GM12878 (cell line): ENCODE data around the gene ARHGAP6. TPM values are rescaled to one million over a fixed set of nuclear protein-coding genes. Genes with fewer than 3 reads are reported as not detected.

Experiments
- BCLAF1 ChIP-seq: fragments of 450-650 bp; IDR thresholded peaks from 2 replicates; pipeline ENCODE4 v1.6.1; 2017; ENCODE audit warnings: antibody characterized with exemption, mild to moderate bottlenecking, moderate library complexity
- CEBPB ChIP-seq, 2 experiments: fragments of 150-350 bp in 1 of 2; IDR thresholded peaks; 2 replicates each; pipeline ENCODE4 v1.6.1; 2012 to 2014; ENCODE audit warnings: low read depth in 2 of 2, low read length in 2 of 2, borderline replicate concordance in 1 of 2, inconsistent platforms in 1 of 2
- CEBPZ ChIP-seq: fragments of 150-350 bp; IDR thresholded peaks from 2 replicates; pipeline ENCODE4 v1.6.1; 2016; ENCODE audit warnings: low read depth, low read length
- E4F1 ChIP-seq: fragments of 450-650 bp; IDR thresholded peaks from 2 replicates; pipeline ENCODE4 v1.6.1; 2018; ENCODE audit warnings: borderline replicate concordance, mild to moderate bottlenecking; ENCODE audit not compliant: partially characterized antibody
- MTA2 ChIP-seq: fragments of 450-650 bp; IDR thresholded peaks from 2 replicates; pipeline ENCODE4 v1.6.1; 2016; ENCODE audit warnings: low read depth, mild to moderate bottlenecking, moderate library complexity
- NFIC ChIP-seq: IDR thresholded peaks from 2 replicates; pipeline ENCODE4 v1.6.1; 2012; ENCODE audit warnings: low read depth, mild to moderate bottlenecking, inconsistent platforms, low read length, moderate library complexity
- RAD21 ChIP-seq: IDR thresholded peaks from 2 replicates; pipeline ENCODE4 v1.6.1; 2011; ENCODE audit warnings: mild to moderate bottlenecking, low read depth, low read length, moderate library complexity; ENCODE audit not compliant: insufficient read depth
- RFX5 ChIP-seq: IDR thresholded peaks from 2 replicates; pipeline ENCODE4 v1.6.1; 2011; ENCODE audit warnings: low read depth, low read length, improper control_type of control experiment
- SP1 ChIP-seq: IDR thresholded peaks from one replicate; pipeline ENCODE4 v1.6.1; 2011; ENCODE audit warnings: low read depth, low read length
- SREBF1 ChIP-seq: IDR thresholded peaks from 2 replicates; pipeline ENCODE4 v1.6.1; 2012; ENCODE audit warnings: mild to moderate bottlenecking, low read length
- USF2 ChIP-seq: IDR thresholded peaks from 2 replicates; pipeline ENCODE4 v1.6.1; 2011; ENCODE audit warnings: low read depth, low read length, improper control_type of control experiment, borderline replicate concordance
- polyA plus RNA-seq, 11 experiments: library from polyadenylated mRNA; depleted of rRNA in 4 of 11; unstranded in 6 of 11; stranded (reverse) in 5 of 11; fragments of >200 nt; fragmentation: Nextera tagmentation in 4 of 11; fragmentation: Illumina TruSeq in 1 of 11; extraction: Ambion mirVana in 4 of 11; extraction: Trizol in 1 of 11; gene quantifications; 1 replicate in 1 of 11; 2 replicates in 10 of 11; pipeline versions ENCODE4 v1.2.1 to v1.2.3, GENCODE V29; 2011 to 2016; ENCODE audit warnings: inconsistent platforms in 2 of 11, missing spikeins in 2 of 11, low read depth in 1 of 11
- total RNA-seq, 4 experiments: library from RNA; depleted of rRNA in 3 of 4; stranded (reverse); fragments of >200 nt in 3 of 4; fragmentation: Illumina TruSeq in 1 of 4; extraction: Trizol in 1 of 4; gene quantifications; 2 replicates each; pipeline versions ENCODE4 v1.2.1 to v1.2.3, GENCODE V29; 2013 to 2021

The ARHGAP6 gene
- total and polyA plus RNA-seq, 10 of the 15 experiments (the other 5 are each of a cell fraction or from before 2014, with no cell fraction given), result 0.20 to 1.8 (median 0.76) TPM

DNA sequence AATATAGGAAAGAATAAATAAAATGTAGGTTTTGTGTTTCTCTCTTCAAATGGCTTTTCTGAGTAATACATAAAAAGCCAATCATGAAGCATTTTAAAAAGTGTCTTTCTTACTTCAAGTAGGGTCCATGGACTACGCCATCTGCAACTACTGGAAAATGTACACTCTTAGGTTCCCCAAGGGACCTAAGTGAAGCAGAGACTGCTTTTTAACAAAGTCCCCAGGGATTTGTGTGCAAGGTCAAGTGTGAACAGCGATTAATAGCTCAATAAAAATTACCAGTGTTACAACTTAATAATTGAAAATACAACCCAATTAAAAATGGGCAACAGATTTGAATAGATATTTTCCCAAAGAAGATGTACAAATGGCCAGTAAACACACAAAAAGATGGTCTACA lies 84.9 kb downstream of the ARHGAP6 start (continued):
- no peak for TF ChIP-seq BCLAF1
- no peak for TF ChIP-seq CEBPZ
- no peak for TF ChIP-seq SREBF1
- TF ChIP-seq SP1, result no peak
- no peak for TF ChIP-seq RAD21
- no peak for TF ChIP-seq E4F1
- TF ChIP-seq USF2, result no peak
- TF ChIP-seq NFIC, result no peak
- no peak for TF ChIP-seq CEBPB (IDR thresholded peaks at IDR 0.05; ENCODE audit: borderline replicate concordance in 1 of 2, low read depth in 2 of 2, low read length in 2 of 2)
- TF ChIP-seq RFX5, result no peak
- peak; percentile 38; the same call in 1 of the 2 replicates for TF ChIP-seq MTA2
